Measurements from ENCODE around the gene MSRB3. TPM values are rescaled to one million over a fixed set of nuclear protein-coding genes. Genes with fewer than 3 reads are reported as not detected.
A peak's percentile ranks its signal among the peaks of the same experiment; 100 is the strongest.

Gene MSRB3
- total RNA-seq, 1 experiment from 2014 or later: 1.1 TPM

DNA sequence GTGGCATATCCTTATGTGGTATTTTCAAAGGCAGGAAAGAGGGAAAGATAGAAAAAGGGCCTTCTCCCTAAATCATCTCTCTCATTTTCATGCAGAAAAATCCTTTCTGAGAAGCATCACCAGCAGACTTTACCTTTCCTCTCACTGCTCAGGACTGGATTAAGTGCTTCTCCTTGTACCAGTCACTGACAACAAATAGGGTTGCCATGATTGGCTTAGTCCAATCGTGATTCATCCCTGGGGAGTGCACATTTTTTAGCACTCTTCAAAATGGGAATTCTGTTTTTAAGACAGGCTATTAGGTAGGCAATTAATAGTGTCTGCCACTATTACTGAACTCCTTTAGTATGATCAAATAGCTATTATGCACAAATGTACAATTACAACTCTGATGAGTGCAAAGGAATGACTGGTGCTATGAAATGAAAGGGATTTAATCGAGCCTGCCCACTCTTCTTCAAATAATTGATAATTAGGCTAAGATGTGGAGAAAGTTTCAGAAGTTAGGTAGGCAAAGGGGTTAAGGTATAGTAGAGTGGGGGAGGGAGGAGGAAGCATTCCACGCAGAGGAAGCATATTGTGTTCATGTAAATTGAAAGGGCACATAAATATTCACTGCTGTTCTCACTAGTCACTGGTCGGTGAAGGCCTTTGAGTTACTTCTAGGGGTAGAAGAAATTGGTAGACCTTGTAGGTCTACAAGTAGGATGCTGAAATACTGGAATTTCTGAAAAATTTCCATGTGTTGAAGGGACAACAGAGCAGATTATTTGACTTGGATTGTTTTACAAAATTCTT, 84.0 kb downstream of the MSRB3 start:
- Histone ChIP-seq H4K91ac (ENCODE audit: insufficient read length, low read depth, low read length) (no peak overlapping the region), H3K4ac (ENCODE audit: low read depth, low read length) (no peak overlapping the region), H3K9ac (ENCODE audit: extremely low read depth, insufficient read length, low read length) (no peak overlapping the region), H3K79me1 (ENCODE audit: insufficient read depth, low read depth, low read length, poor library complexity, severe bottlenecking) (no peaks in the 10 kb centered on the region), H3K23ac (ENCODE audit: insufficient read length, low read depth, low read length) (no peak overlapping the region), H2BK120ac (ENCODE audit: low read depth, low read length, poor library complexity, severe bottlenecking) (no peak overlapping the region), H3K56ac (ENCODE audit: insufficient read length, low read depth, low read length) (no peak overlapping the region), H4K8ac (replicated peaks; ENCODE audit: insufficient read length, low read depth, low read length) (no peak overlapping the region), H3K27ac (ENCODE audit: insufficient read length, low read depth, low read length) (no peak overlapping the region), H3K4me2 (ENCODE audit: insufficient read depth, insufficient read length, low read length) (no peak overlapping the region), H3K18ac (ENCODE audit: insufficient read length, low read depth, low read length) (no peak overlapping the region), H2BK5ac (ENCODE audit: insufficient read length, low read length) (no peak overlapping the region), H2AK5ac (ENCODE audit: insufficient read length, low read length) (no peak overlapping the region), H3K79me2 (ENCODE audit: insufficient read depth, low read length) (no peaks in the 10 kb centered on the region), H3T11ph (ENCODE audit: low read length) (no peak overlapping the region), H3K23me2 (ENCODE audit: insufficient read length, low read depth, low read length, poor library complexity, severe bottlenecking) (no peaks in the 10 kb centered on the region), H4K5ac (ENCODE audit: insufficient read length, low read depth, low read length) (no peak overlapping the region), H2BK12ac (ENCODE audit: insufficient read length, low read depth, low read length) (no peak overlapping the region), H3K4me1 (ENCODE audit: insufficient read depth, low read length) (peaks cover 6% of the 10 kb centered on the region; the same call in 1 of the 2 replicates), H4K20me1 (ENCODE audit: control insufficient read depth, insufficient read depth, insufficient read length) (no peaks in the 10 kb centered on the region), H2AFZ (ENCODE audit: low read length) (no peak overlapping the region), H3K14ac (ENCODE audit: insufficient read depth, low read length) (no peak overlapping the region), H3K9me3 (ENCODE audit: control insufficient read depth, low read depth, low read length) (no peaks in the 10 kb centered on the region), H3K27me3 (ENCODE audit: insufficient read depth, low read length) (no peaks in the 10 kb centered on the region), H2BK15ac (ENCODE audit: low read depth, low read length) (no peak overlapping the region), H2BK20ac (ENCODE audit: low read depth, low read length, poor library complexity, severe bottlenecking) (no peak overlapping the region)
- Mint-ChIP-seq H3K4me3 (no peak overlapping the region; a peak in 1 of 5 replicates), H3K27ac (peak overlapping the region in 1 of 3 experiments; percentile 4; a peak in 2 of 7 replicates), H3K9me3 (no peaks in the 10 kb centered on the region), H3K4me1 (peaks cover 9% of the 10 kb centered on the region in 2 experiments), H3K27me3 (ENCODE audit: low read depth) (no peaks in the 10 kb centered on the region), H3K36me3 (ENCODE audit: insufficient read depth in 1 of 3, low read depth in 3 of 3) (no peaks in the 10 kb centered on the region)
- TF ChIP-seq, protein P1, sequence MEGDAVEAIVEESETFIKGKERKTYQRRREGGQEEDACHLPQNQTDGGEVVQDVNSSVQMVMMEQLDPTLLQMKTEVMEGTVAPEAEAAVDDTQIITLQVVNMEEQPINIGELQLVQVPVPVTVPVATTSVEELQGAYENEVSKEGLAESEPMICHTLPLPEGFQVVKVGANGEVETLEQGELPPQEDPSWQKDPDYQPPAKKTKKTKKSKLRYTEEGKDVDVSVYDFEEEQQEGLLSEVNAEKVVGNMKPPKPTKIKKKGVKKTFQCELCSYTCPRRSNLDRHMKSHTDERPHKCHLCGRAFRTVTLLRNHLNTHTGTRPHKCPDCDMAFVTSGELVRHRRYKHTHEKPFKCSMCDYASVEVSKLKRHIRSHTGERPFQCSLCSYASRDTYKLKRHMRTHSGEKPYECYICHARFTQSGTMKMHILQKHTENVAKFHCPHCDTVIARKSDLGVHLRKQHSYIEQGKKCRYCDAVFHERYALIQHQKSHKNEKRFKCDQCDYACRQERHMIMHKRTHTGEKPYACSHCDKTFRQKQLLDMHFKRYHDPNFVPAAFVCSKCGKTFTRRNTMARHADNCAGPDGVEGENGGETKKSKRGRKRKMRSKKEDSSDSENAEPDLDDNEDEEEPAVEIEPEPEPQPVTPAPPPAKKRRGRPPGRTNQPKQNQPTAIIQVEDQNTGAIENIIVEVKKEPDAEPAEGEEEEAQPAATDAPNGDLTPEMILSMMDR (conservative IDR thresholded peaks at IDR 0.05): no peak
- DNase-seq: no peak
- WGBS (ENCODE audit: extremely low coverage, insufficient read length, low lambda C conversion rate): no CpG with 5 or more reads among the region's 4 CpGs
